Spleen (tissue), 11 donors: Measurements from ENCODE around the gene CX3CR1. TPM values are rescaled to one million over a fixed set of nuclear protein-coding genes. Genes with fewer than 3 reads are reported as not detected.

Experiments used
- DNase-seq: peaks from one replicate; pipeline ENCODE4 v3.0.0-alpha.2; 2020
- H3K27ac ChIP-seq, 8 donors: fragments of 200-600 bp; sonication (generic) in 7 of 8; 1 replicate in 4 of 8; 2 replicates in 4 of 8; pipeline versions ENCODE4 v1.5.0 to v1.8.0; 2016 to 2021; ENCODE audit warnings: inconsistent platforms in 4 of 8, mild to moderate bottlenecking in 4 of 8, moderate library complexity in 1 of 8
- H3K27me3 ChIP-seq, 7 donors: fragments of 200-600 bp; sonication (generic) in 6 of 7; replicated peaks in 1 of 7; 1 replicate in 4 of 7; 2 replicates in 3 of 7; pipeline versions ENCODE4 v1.5.0 to v1.8.0; 2016 to 2021; ENCODE audit warnings: inconsistent platforms in 3 of 7, mild to moderate bottlenecking in 1 of 7
- H3K36me3 ChIP-seq, 6 donors: fragments of 200-600 bp; sonication (generic) in 5 of 6; 1 replicate in 4 of 6; 2 replicates in 2 of 6; pipeline versions ENCODE4 v1.5.0 to v1.8.0; 2016 to 2021; ENCODE audit warnings: inconsistent platforms in 2 of 6
- H3K4me1 ChIP-seq, 6 donors: fragments of 200-600 bp; sonication (generic) in 5 of 6; 1 replicate in 3 of 6; 2 replicates in 3 of 6; pipeline versions ENCODE4 v1.5.0 to v1.8.0; 2016 to 2021; ENCODE audit warnings: inconsistent platforms in 3 of 6
- H3K4me3 ChIP-seq, 8 donors: fragments of 200-600 bp; sonication (generic) in 7 of 8; 1 replicate in 4 of 8; 2 replicates in 4 of 8; pipeline versions ENCODE4 v1.5.0 to v1.8.0; 2016 to 2021; ENCODE audit warnings: inconsistent platforms in 4 of 8, mild to moderate bottlenecking in 4 of 8, moderate library complexity in 2 of 8
- H3K9me3 ChIP-seq, 8 donors: fragments of 200-600 bp; sonication (generic) in 7 of 8; 1 replicate in 4 of 8; 2 replicates in 4 of 8; pipeline versions ENCODE4 v1.5.0 to v1.8.0; 2016 to 2021; ENCODE audit warnings: inconsistent platforms in 4 of 8
- POLR2A ChIP-seq, 3 donors: fragments of 450-650 bp; IDR thresholded peaks; one replicate each; pipeline ENCODE4 v1.5.1; 2017; ENCODE audit warnings: antibody characterized with exemption in 3 of 3, mild to moderate bottlenecking in 1 of 3
- POLR2AphosphoS5 ChIP-seq, 3 donors: sonication (generic); formaldehyde crosslinking; IDR thresholded peaks; one replicate each; pipeline ENCODE4 v1.5.1; 2017; ENCODE audit warnings: antibody characterized with exemption in 3 of 3
- WGBS, 5 donors: extraction: QIAGEN DNeasy Blood & Tissue Kit in 3 of 5; methylation state at CpG; one replicate each; pipeline versions ENCODE4 v1.1.5 to v1.1.7; 2013 to 2018; 5-methylcytosine and 5-hydroxymethylcytosine counted together
- intact Hi-C: fragments of 100-400 bp; cut with DNase I; formaldehyde crosslinking; loops from one replicate; pipeline ENCODE4 v1.15.0; 2023; ENCODE audit warnings: low total_unique reads
- polyA plus RNA-seq, 3 donors: library from polyadenylated mRNA; stranded (reverse); fragments of 200-250 nt; gene quantifications; one replicate each; pipeline ENCODE4 v1.2.1, GENCODE V29; 2013
- total RNA-seq, 7 donors: library from RNA; depleted of rRNA in 3 of 7; stranded (reverse); fragments of >200 nt in 3 of 7; fragmentation: NEBNext Ultra II Directional in 4 of 7; extraction: Animal tissue kit (Norgen Biotek cat#: 25700) in 4 of 7; gene quantifications; one replicate each; pipeline versions ENCODE4 v1.1.0 to v1.2.1, GENCODE V29; 2016 to 2021
- TF ChIP-seq, protein P1 (sequence below), 11 experiments: fragments of 200-600 bp in 7 of 11; fragments of 450-650 bp in 4 of 11; sonication (generic) in 4 of 11; IDR thresholded peaks in 8 of 11; conservative IDR thresholded peaks in 3 of 11; 1 replicate in 7 of 11; 2 replicates in 4 of 11; pipeline versions ENCODE4 v1.4.0 to v1.8.0; 2016 to 2021; ENCODE audit warnings: antibody characterized with exemption in 11 of 11, inconsistent platforms in 4 of 11, mild to moderate bottlenecking in 1 of 11
- donor health status: healthy with polysubstance abuse.
- donor health status: DM: no; HTN: no; CAD: no; lungs with moderate emphysema.
- donor health status: DM: no; HTN: no; CAD: no.
- donor health status: Bipolar disorder and iron deficiency.
- donor health status: healthy.
- donor health status: DM: no; HTN: no; CAD: no.
- donor health status: DM: yes; HTN: yes; CAD: no.

CX3CR1 gene
- total and polyA plus RNA-seq, 10 donors: 0.09 to 15.0 (median 6.2) TPM

DNA sequence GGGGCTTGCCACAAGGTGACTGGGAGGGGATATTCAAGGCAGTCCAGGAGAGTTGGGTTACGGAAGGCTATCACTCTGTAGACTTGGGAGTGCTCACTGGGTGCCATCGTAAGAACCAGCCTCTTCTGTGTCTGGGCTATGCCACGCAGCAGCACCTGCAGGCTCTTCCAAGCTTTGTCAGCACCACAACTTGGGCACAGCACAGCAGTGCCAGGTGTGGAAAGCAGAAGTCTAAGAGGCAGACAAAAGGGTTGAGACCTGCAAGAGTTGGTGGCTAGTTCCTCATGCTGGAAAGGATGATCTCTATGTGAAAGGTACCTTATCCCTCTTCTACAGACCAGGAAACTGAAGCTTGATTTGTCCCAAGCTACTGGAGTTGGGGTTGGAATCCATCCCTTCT is 15.8 kb downstream of the CX3CR1 start:
- Histone ChIP-seq H3K4me3 (no peak overlapping the region), H3K9me3 (no peaks in the 10 kb centered on the region)

GRCh38 chr3:39263576-39263975 is 16.3 kb downstream of the CX3CR1 start:
- DNase-seq: no peak
- no peak overlapping the region for H3K4me3 ChIP-seq
- intact Hi-C loops: no loop called here
- no peaks in the 10 kb centered on the region for H3K27me3 ChIP-seq
- 67 to 77% (median 69%) methylated on average over 6 of the region's 6 CpGs for WGBS, 5 donors
- no peaks in the 10 kb centered on the region for H3K36me3 ChIP-seq
- TF ChIP-seq POLR2AphosphoS5 (IDR thresholded peaks at IDR 0.05) (no peak), POLR2A (IDR thresholded peaks at IDR 0.05) (no peak)
- TF ChIP-seq, protein P1, sequence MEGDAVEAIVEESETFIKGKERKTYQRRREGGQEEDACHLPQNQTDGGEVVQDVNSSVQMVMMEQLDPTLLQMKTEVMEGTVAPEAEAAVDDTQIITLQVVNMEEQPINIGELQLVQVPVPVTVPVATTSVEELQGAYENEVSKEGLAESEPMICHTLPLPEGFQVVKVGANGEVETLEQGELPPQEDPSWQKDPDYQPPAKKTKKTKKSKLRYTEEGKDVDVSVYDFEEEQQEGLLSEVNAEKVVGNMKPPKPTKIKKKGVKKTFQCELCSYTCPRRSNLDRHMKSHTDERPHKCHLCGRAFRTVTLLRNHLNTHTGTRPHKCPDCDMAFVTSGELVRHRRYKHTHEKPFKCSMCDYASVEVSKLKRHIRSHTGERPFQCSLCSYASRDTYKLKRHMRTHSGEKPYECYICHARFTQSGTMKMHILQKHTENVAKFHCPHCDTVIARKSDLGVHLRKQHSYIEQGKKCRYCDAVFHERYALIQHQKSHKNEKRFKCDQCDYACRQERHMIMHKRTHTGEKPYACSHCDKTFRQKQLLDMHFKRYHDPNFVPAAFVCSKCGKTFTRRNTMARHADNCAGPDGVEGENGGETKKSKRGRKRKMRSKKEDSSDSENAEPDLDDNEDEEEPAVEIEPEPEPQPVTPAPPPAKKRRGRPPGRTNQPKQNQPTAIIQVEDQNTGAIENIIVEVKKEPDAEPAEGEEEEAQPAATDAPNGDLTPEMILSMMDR (IDR thresholded peaks at IDR 0.05 in 8 of 11, conservative IDR thresholded peaks at IDR 0.05 in 3 of 11): no peak
- H3K9me3 ChIP-seq: no peaks in the 10 kb centered on the region
- peaks cover 0 to 74% (median 27%) of the 10 kb centered on the region in 6 donors for H3K4me1 ChIP-seq
- H3K27ac ChIP-seq: peak overlapping the region in 2 of 8 donors; percentile 21 to 34

More for the DNA sequence above, 15.8 kb downstream of the CX3CR1 start:
- TF ChIP-seq POLR2A (IDR thresholded peaks at IDR 0.05): no peak
- peak in 1 of 3 donors; percentile 20 for TF ChIP-seq POLR2AphosphoS5 (IDR thresholded peaks at IDR 0.05)
- H3K27me3 ChIP-seq: no peaks in the 10 kb centered on the region
- DNase-seq: no peak
- intact Hi-C loops: no loop called here
- H3K36me3 ChIP-seq: no peaks in the 10 kb centered on the region
- 61 to 77% (median 73%) methylated on average over 3 of the region's 3 CpGs for WGBS, 5 donors
- H3K4me1 ChIP-seq: peaks cover 0 to 69% (median 27%) of the 10 kb centered on the region in 6 donors
- peak overlapping the region in 3 of 8 donors; percentile 14 to 34 (median 21) for H3K27ac ChIP-seq

GRCh38 chr3:39262846-39263245 is 17.0 kb downstream of the CX3CR1 start:
- Histone ChIP-seq H3K9me3 (no peaks in the 10 kb centered on the region), H3K4me1 (peaks cover 0 to 74% (median 27%) of the 10 kb centered on the region in 6 donors), H3K27me3 (no peaks in the 10 kb centered on the region), H3K36me3 (no peaks in the 10 kb centered on the region), H3K27ac (peak overlapping the region in 1 of 8 donors; percentile 82), H3K4me3 (no peak overlapping the region)
- intact Hi-C loops: no loop called here
- no peak for DNase-seq
- no peak for TF ChIP-seq POLR2A (IDR thresholded peaks at IDR 0.05)
- no peak for TF ChIP-seq POLR2AphosphoS5 (IDR thresholded peaks at IDR 0.05)
- TF ChIP-seq, protein P1 (IDR thresholded peaks at IDR 0.05 in 8 of 11, conservative IDR thresholded peaks at IDR 0.05 in 3 of 11): no peak
- WGBS, 5 donors: 56 to 70% (median 63%) methylated on average over 8 of the region's 8 CpGs

- intact Hi-C loops: no loop called here
- no peak overlapping the region for H3K4me3 ChIP-seq
- TF ChIP-seq POLR2A (IDR thresholded peaks at IDR 0.05) (no peak), POLR2AphosphoS5 (IDR thresholded peaks at IDR 0.05) (no peak)
- TF ChIP-seq, protein P1 (IDR thresholded peaks at IDR 0.05 in 8 of 11, conservative IDR thresholded peaks at IDR 0.05 in 3 of 11): no peak
- no peaks in the 10 kb centered on the region for H3K9me3 ChIP-seq
- H3K4me1 ChIP-seq: peaks cover 0 to 75% (median 37%) of the 10 kb centered on the region in 6 donors
- no peaks in the 10 kb centered on the region for H3K36me3 ChIP-seq
- H3K27me3 ChIP-seq: no peaks in the 10 kb centered on the region
- peak overlapping the region in 4 of 8 donors; percentile 37 to 82 (median 60) for H3K27ac ChIP-seq
- no peak for DNase-seq
Measured at GRCh38 chr3:39261726-39262125, 18.1 kb downstream of the CX3CR1 start.
